Loucy (cell line): ENCODE data around the gene OBP2B.

Experiments used
- CTCF ChIP-seq: fragments of 200-600 bp; sonication (generic); conservative IDR thresholded peaks from 2 replicates; pipeline ENCODE4 v1.5.1; 2014; ENCODE audit warnings: mild to moderate bottlenecking, antibody characterized with exemption, low read length
- EZH2phosphoT487 ChIP-seq: fragments of 200-600 bp; IDR thresholded peaks from 2 replicates; pipeline ENCODE4 v1.6.1; 2018; ENCODE audit warnings: antibody characterized with exemption, mild to moderate bottlenecking, moderate library complexity, borderline replicate concordance

DNA sequence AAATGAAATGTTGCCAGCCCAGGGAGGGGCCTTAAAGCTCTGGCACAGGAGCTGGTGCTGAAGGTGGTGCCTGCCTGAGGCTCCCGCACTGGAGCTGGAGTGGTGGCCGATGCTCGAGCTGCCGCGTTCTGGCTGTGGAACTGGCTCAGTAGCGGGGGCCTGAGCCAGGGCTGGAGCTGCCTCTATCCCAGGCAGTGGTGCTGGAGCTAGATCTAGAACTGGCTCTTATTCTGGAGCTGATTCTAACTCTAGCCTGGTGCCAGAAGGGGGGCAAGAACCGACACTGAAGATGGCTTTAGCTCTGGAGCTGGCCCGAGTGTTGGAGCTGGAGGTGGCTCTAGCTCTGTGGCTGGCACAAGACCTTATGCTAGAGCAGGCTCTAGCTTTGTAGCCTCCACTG, 19.2 kb downstream of the OBP2B start:
- TF ChIP-seq EZH2phosphoT487 (no peak), CTCF (no peak)
